Measurements from ENCODE around the gene MAGEA3. TPM values are rescaled to one million over a fixed set of nuclear protein-coding genes. Genes with fewer than 3 reads are reported as not detected.
"Not testable (repeated sequence)": the region's sequence is repeated elsewhere in the genome, so short reads cannot be mapped to it uniquely, and the experiment has no call there.

Gene MAGEA3
- total RNA-seq, 1 donor from 2014 or later, result not detected

- intact Hi-C loops (cut with micrococcal nuclease), result no loop called here
These were observed 37.4 kb downstream of the MAGEA3 start for GRCh38 chrX:152735860-152736511.

GRCh38 chrX:152736528-152736927 lies 37.9 kb downstream of the MAGEA3 start:
- intact Hi-C loops (cut with micrococcal nuclease), result not testable (repeated sequence)

- intact Hi-C loops (cut with micrococcal nuclease), result no loop called here
These were observed 40.0 kb downstream of the MAGEA3 start for GRCh38 chrX:152738560-152738959.

Other genes starting within 250 kb of the MAGEA3 start
- gene GABRA3, start 247.5 kb upstream of the MAGEA3 start, total RNA-seq, result not detected in 2 replicates
- gene GABRQ, start 60.9 kb upstream of the MAGEA3 start, total RNA-seq, result 0.05 and 0.07 TPM in 2 replicates
- not detected in 2 replicates for gene CSAG2, start 10.5 kb downstream of the MAGEA3 start, total RNA-seq
- gene MAGEA2B, start 15.8 kb downstream of the MAGEA3 start, total RNA-seq, result not detected in 2 replicates
- not detected in 2 replicates for gene CSAG1, start 34.9 kb downstream of the MAGEA3 start, total RNA-seq
- not detected in 2 replicates for gene MAGEA12, start 35.0 kb downstream of the MAGEA3 start, total RNA-seq
- gene MAGEA2, start 55.0 kb downstream of the MAGEA3 start, total RNA-seq, result not detected in 2 replicates
- 7.4 and 9.8 TPM in 2 replicates for gene CSAG3, start 60.4 kb downstream of the MAGEA3 start, total RNA-seq
- not detected in 2 replicates for gene MAGEA6, start 70.9 kb downstream of the MAGEA3 start, total RNA-seq
- 9.0 and 10.0 TPM in 2 replicates for gene CETN2, start 132.0 kb downstream of the MAGEA3 start, total RNA-seq
- 16.3 TPM in 2 replicates for gene NSDHL, start 132.3 kb downstream of the MAGEA3 start, total RNA-seq
- gene ZNF185, start 199.3 kb downstream of the MAGEA3 start, total RNA-seq, result 1.0 and 1.1 TPM in 2 replicates

Data from T-helper 1 cell treated with Interleukin-12 subunit alpha and Interleukin-12 subunit beta and Interleukin-4 antibody, amounts not matched to agents 30 ng/mL and 1 ng/mL, for 36 hours (primary cell).